ENCODE data around the gene NDOR1.

Gene NDOR1

DNA sequence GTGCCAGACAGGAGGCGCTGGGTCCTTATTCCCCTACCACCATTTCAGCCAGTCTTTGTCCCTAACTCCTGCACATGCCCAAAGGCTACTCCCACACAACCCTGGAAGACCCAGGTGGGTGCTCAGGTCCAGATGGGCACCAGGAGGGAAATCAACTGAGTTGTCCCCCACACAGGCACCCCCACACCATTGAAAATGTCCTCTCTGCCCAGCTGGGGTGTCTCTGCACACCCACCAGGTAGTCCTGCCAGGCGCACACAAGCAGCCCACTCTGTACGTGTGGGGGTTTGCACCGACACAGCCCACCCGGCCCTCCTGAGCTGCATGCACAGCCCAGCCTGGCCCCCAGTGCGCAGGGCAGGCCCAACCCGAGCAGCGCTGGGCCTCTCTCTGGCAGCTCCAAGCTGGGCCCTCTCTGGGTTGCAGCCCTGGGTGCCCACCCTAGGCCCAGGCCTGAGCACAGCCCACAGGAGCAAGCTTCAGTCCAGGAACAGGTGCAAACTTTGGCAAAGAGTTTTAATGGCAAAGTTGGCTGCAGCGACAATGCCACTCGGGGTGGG lies 14.3 kb downstream of the NDOR1 start:
- no peak overlapping the region for H3K4me3 ChIP-seq (ENCODE audit: low read length, poor library complexity, severe bottlenecking)
- no peaks in the 10 kb centered on the region for H3K27me3 ChIP-seq (ENCODE audit: insufficient read depth, low read length, poor library complexity, severe bottlenecking)
- no peaks in the 10 kb centered on the region for H3K9me2 ChIP-seq (replicated peaks; ENCODE audit: low read depth, low read length)
- no peak overlapping the region for H2AFZ ChIP-seq (ENCODE audit: low read length)
- H3K36me3 ChIP-seq (ENCODE audit: insufficient read depth, low read length), result no peaks in the 10 kb centered on the region
- H4K20me1 ChIP-seq (ENCODE audit: insufficient read depth, low read length, poor library complexity, severe bottlenecking), result no peaks in the 10 kb centered on the region
- H3K4me2 ChIP-seq (ENCODE audit: low read depth, low read length, poor library complexity, severe bottlenecking), result no peak overlapping the region
- no peaks in the 10 kb centered on the region for H3K9me3 ChIP-seq (ENCODE audit: insufficient read depth, low read depth, low read length)
- H3F3A ChIP-seq (ENCODE audit: low read depth), result no peaks in the 10 kb centered on the region
- H3K79me2 ChIP-seq (ENCODE audit: insufficient read depth, low read length), result no peaks in the 10 kb centered on the region
- H3K9ac ChIP-seq (ENCODE audit: low read depth, low read length, poor library complexity, severe bottlenecking), result no peak overlapping the region
- peaks cover 16% of the 10 kb centered on the region for H3K4me1 ChIP-seq (ENCODE audit: insufficient read depth, low read length, poor library complexity, severe bottlenecking)
- TF ChIP-seq EZH2phosphoT487 (IDR thresholded peaks at IDR 0.05; ENCODE audit: borderline replicate concordance), result no peak
- TF ChIP-seq, protein P1, sequence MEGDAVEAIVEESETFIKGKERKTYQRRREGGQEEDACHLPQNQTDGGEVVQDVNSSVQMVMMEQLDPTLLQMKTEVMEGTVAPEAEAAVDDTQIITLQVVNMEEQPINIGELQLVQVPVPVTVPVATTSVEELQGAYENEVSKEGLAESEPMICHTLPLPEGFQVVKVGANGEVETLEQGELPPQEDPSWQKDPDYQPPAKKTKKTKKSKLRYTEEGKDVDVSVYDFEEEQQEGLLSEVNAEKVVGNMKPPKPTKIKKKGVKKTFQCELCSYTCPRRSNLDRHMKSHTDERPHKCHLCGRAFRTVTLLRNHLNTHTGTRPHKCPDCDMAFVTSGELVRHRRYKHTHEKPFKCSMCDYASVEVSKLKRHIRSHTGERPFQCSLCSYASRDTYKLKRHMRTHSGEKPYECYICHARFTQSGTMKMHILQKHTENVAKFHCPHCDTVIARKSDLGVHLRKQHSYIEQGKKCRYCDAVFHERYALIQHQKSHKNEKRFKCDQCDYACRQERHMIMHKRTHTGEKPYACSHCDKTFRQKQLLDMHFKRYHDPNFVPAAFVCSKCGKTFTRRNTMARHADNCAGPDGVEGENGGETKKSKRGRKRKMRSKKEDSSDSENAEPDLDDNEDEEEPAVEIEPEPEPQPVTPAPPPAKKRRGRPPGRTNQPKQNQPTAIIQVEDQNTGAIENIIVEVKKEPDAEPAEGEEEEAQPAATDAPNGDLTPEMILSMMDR (conservative IDR thresholded peaks at IDR 0.05; ENCODE audit: low read length), result no peak

DNA sequence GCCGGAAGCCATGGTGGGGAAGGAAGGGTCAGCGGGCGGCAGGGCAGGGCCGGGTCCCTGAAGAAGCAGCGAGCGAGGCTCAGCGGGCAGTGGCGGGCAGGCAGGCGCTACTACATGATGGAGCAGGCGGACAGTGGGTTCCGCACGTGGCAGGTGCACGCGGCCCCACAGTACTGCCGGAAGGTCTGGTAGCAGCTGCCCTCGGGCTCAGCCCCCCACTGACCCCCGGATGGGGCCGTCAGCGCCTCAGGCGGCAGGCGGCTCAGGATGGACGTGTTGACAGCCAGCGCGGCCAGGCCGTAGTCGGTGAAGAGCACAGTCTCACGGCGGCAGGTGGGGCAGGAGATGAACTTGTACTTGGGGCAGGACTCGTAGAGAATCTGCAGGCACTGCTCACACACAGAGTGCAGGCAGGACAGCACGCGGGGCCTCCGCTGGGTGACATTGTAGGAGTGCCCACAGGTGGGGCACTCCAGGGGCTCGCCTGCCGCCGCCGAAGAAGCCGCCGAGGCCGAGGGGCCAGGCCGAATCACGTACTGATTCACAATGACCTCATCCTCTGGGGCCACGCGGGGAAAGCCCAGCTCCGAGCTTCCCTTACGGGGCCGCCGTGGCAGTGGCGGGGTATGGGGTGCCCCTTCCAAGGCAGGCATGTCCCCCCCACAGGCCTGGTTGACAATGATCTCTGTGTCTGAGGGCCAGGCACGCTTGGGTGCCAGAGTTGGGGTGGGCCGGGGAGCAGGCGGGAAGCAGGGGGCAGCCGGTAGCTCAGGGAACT lies 15.0 kb downstream of the NDOR1 start:
- Histone ChIP-seq H2AFZ (ENCODE audit: low read length) (no peak overlapping the region), H3K9ac (ENCODE audit: low read depth, low read length, poor library complexity, severe bottlenecking) (no peak overlapping the region), H3K27me3 (ENCODE audit: insufficient read depth, low read length, poor library complexity, severe bottlenecking) (no peaks in the 10 kb centered on the region), H3K4me1 (ENCODE audit: insufficient read depth, low read length, poor library complexity, severe bottlenecking) (peaks cover 21% of the 10 kb centered on the region), H3K4me2 (ENCODE audit: low read depth, low read length, poor library complexity, severe bottlenecking) (no peak overlapping the region), H3K79me2 (ENCODE audit: insufficient read depth, low read length) (no peaks in the 10 kb centered on the region), H3F3A (ENCODE audit: low read depth) (no peaks in the 10 kb centered on the region), H3K9me2 (replicated peaks; ENCODE audit: low read depth, low read length) (no peaks in the 10 kb centered on the region), H3K36me3 (ENCODE audit: insufficient read depth, low read length) (no peaks in the 10 kb centered on the region), H4K20me1 (ENCODE audit: insufficient read depth, low read length, poor library complexity, severe bottlenecking) (no peaks in the 10 kb centered on the region), H3K9me3 (ENCODE audit: insufficient read depth, low read depth, low read length) (no peaks in the 10 kb centered on the region), H3K4me3 (ENCODE audit: low read length, poor library complexity, severe bottlenecking) (no peak overlapping the region)
- no peak for TF ChIP-seq EZH2phosphoT487 (IDR thresholded peaks at IDR 0.05; ENCODE audit: borderline replicate concordance)
- TF ChIP-seq, protein P1 (conservative IDR thresholded peaks at IDR 0.05; ENCODE audit: low read length), result no peak

DNA sequence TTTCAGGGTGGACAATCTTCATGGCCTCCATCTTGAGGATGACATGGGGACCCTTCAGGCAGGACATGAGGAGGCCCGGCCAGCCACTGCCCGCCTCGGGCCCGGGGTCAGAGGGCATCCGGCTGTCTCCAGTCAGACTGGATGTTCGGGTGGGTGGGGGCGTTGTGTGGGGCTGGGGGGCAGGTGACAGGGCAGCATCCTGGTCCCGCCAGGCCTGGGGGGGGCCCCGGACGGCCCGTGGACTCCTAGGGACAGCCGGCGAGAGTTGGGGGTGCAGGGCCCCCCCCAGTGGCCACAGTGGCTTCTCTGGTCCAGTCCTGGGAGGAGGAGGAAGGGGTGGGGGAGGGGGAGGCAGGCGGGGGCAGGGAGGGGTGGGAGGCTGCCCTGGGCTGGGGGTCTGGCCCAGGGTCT lies 15.6 kb downstream of the NDOR1 start:
- H3K9ac ChIP-seq (ENCODE audit: low read depth, low read length, poor library complexity, severe bottlenecking), result no peak overlapping the region
- H3K9me3 ChIP-seq (ENCODE audit: insufficient read depth, low read depth, low read length), result no peaks in the 10 kb centered on the region
- H3K36me3 ChIP-seq (ENCODE audit: insufficient read depth, low read length), result no peaks in the 10 kb centered on the region
- TF ChIP-seq, protein P1 (conservative IDR thresholded peaks at IDR 0.05; ENCODE audit: low read length), result no peak
- no peak for TF ChIP-seq EZH2phosphoT487 (IDR thresholded peaks at IDR 0.05; ENCODE audit: borderline replicate concordance)
- no peak overlapping the region for H2AFZ ChIP-seq (ENCODE audit: low read length)
- H4K20me1 ChIP-seq (ENCODE audit: insufficient read depth, low read length, poor library complexity, severe bottlenecking), result no peaks in the 10 kb centered on the region
- no peak overlapping the region for H3K4me2 ChIP-seq (ENCODE audit: low read depth, low read length, poor library complexity, severe bottlenecking)
- peaks cover 21% of the 10 kb centered on the region for H3K4me1 ChIP-seq (ENCODE audit: insufficient read depth, low read length, poor library complexity, severe bottlenecking)
- H3K79me2 ChIP-seq (ENCODE audit: insufficient read depth, low read length), result no peaks in the 10 kb centered on the region
- H3F3A ChIP-seq (ENCODE audit: low read depth), result no peaks in the 10 kb centered on the region
- no peak overlapping the region for H3K4me3 ChIP-seq (ENCODE audit: low read length, poor library complexity, severe bottlenecking)
- no peaks in the 10 kb centered on the region for H3K27me3 ChIP-seq (ENCODE audit: insufficient read depth, low read length, poor library complexity, severe bottlenecking)
- H3K9me2 ChIP-seq (replicated peaks; ENCODE audit: low read depth, low read length), result no peaks in the 10 kb centered on the region

All from Loucy (cell line).